ENCODE data around the gene HDAC9.

Gene HDAC9

DNA sequence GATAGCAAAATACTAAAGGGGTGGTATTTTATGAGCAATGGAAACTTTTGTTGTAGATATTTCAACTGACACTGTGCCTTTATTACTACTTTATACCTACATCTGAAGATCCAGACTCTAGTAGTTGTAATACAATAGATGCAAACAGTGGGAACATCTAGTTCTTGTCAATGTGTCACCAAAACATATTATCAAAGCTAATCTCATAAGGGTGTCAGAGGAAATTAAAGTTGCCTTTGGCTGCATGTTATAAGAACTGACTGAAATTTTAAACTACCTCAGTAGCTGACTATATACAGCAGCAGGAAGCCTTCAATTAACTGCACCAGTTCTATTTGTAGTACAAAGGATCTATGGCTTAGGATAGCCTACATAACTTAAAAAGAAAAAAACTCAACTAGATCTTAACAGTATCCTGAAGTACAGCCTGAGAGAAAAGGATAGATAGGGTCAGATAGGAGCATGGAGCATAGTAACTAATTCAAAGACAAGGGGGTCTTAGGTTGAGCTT is 30.9 kb downstream of the HDAC9 start:
- DNase-seq (ENCODE audit: low read depth) = no peak

DNA sequence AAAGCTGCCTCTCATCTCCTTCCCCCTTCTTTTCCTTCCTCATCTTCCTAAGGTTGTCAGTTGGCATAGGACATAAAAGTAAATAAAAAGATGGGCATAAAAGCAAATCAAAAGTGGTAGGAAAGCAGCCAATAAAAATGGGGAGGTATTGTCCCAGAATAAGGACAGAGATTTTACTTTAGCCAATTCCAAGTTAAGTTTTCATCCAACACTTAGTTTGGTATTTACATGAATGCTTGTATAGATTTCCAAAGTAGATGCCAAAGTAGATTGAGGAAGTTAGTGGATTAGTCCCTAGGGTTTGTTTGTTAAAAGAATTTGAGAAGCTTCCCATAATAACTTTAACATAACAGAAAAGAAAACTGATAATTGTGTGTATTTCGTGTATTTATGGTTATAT is 33.7 kb downstream of the HDAC9 start:
- no peak for DNase-seq (ENCODE audit: low read depth)

GRCh38 chr7:18530224-18531179 is 35.0 kb downstream of the HDAC9 start:
- no peak for DNase-seq (ENCODE audit: low read depth)

GRCh38 chr7:18531539-18531938 is 36.0 kb downstream of the HDAC9 start:
- DNase-seq (ENCODE audit: low read depth) = no peak

DNA sequence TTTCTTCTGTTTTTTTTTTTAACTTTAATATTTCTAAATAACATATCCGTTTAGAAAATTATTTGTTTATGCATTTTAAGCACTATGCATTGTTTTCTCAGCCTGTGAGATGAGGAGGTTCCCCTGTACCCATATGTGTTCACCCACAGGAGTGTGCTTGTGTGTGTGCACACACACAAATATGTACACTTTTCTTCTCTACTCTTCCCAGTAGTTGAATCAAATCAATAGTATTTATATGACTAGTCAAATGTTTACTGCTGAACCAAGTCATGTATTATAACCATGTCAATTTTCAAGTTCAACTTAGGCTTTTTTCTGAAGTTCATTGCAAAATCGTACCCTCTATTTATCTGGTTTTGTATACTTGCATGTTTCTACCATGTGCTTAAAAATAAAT is 37.3 kb downstream of the HDAC9 start:
- DNase-seq (ENCODE audit: low read depth) = no peak

DNA sequence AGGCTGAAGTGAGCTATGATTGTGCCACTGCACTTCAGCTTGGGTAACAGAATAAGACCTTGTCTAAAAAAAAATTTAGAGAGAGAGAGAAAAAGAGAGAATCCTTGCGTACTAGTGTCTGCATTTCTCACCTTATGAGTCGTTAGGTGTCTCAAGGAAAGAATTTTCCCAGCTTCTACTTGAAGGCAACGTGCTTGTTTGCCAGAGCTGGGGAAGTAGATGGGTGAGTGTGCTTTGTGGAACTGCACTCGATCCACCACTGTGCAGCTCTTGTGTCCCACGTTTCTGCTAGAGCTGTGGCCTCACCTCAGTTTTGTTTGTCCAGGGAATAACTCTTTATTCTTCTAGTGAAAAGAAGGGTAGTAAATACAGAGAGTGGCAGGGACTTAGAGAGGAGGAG is 38.9 kb downstream of the HDAC9 start:
- no peak for DNase-seq (ENCODE audit: low read depth)

- no peak for DNase-seq (ENCODE audit: low read depth)
These were observed 40.4 kb downstream of the HDAC9 start for GRCh38 chr7:18535810-18536415.

DNA sequence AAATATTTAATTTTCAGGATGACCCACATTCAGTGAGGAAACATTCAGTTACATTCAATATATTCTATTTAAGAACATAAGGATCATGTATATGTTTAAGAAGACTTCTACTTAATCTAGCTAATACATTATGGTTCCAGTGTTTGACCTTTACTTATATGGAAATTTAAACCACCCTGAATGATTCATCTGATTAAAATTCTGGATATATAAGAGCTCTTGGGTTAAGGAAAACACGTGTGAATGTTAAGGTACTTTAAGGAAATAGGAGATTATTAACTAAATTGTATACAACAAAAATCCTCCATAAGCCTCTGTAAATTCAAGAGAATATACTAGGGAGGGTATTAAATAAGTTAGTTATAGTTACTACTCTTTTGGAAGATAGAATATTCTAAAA is 40.9 kb downstream of the HDAC9 start:
- DNase-seq (ENCODE audit: low read depth) = no peak

- DNase-seq (ENCODE audit: low read depth) = no peak
These were observed 43.2 kb downstream of the HDAC9 start for GRCh38 chr7:18538554-18539250.

- DNase-seq (ENCODE audit: low read depth) = no peak
These were observed 44.8 kb downstream of the HDAC9 start for GRCh38 chr7:18540396-18540795.

- no peak for DNase-seq (ENCODE audit: low read depth)
These were observed 45.8 kb downstream of the HDAC9 start for GRCh38 chr7:18541181-18541870.

- no peak for DNase-seq (ENCODE audit: low read depth)
These were observed 46.3 kb downstream of the HDAC9 start for GRCh38 chr7:18541871-18542212.

DNA sequence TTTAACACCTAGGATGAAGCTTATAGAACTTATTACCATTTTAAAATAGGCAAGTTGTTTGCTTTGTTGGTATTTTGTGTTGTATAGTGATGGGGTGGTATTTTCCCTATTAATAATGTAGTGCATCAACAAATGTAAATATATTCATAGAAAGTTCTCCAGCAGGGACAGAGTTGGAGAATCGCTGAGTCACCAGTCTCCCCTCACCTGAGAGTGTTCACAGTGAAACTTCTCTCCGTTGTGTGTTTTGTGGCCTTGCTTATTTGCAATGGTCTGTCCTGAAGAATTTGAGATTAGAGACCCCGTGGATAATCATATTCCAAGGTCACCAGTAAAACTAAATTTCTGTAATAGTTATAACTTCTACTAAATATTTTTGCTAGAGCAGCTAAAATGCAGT is 51.0 kb downstream of the HDAC9 start:
- DNase-seq (ENCODE audit: low read depth) = no peak

DNA sequence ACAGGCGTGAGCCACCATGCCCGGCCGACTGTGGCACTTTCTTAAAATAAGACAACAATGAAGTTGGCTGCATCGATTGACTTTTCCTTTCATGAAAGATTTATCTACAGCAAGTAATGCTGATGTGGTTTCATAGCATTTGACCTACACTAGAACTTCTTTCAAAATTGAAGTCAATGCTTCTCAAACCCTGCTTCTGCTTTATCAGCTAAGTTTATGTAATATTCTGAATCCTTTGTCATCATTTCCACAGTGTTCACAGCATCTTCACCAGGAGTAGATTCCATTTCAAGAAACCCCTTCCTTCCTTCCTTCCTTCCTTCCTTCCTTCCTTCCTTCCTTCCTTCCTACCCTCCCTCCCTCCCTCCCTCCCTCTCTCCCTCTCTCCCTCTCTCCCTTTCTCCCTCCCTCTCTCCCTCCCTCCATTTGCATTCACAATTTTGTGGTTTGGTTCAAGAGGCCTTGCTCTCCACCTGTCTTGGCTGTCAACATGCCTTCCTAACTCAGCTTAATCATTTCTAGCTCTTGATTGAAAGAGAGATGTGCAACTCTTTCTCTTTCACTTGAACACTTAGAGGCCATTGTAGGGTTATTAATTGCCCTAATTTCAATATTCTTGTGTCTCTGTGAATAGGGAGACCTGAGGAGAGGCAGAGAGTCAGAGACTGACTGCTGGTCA is 52.1 kb downstream of the HDAC9 start:
- DNase-seq (ENCODE audit: low read depth) = no peak

DNA sequence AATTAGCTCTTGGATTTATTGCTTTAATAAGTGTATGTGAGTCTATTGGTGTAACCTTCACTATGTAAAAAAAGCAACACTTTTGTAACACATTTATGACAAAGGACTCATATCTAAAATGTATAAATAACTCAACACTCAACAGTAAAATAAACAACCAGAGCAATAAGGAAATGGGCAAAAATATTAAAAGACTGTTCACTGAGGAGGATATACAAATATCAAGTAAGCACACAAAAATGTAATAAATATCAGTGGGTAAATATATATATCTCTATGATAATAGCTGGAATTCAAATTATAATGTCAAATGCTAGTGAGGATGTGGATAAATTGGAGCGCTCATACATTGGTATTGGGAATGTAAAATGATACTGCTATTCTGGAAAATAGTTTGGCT is 53.0 kb downstream of the HDAC9 start:
- DNase-seq (ENCODE audit: low read depth) = no peak

DNA sequence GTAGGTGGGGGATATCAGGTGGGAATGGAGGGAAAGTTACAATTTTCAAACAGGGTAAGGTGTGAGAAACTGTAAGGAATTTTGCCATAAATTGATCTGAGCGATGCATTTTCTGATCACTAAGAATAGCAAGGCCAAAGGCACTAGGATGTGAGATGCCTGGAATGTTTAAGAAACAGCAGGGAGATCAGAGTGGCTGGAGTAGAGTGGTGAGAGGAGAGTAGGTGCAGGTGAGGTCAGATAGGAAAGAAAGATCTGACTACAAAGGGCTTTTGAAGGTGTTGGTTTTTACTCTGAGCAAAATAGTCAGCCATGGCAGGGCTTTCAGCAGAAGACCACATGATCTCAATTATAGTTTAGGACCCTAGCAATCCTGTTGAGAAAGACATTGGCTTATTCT is 55.0 kb downstream of the HDAC9 start:
- no peak for DNase-seq (ENCODE audit: low read depth)

GRCh38 chr7:18552316-18552916 is 56.9 kb downstream of the HDAC9 start:
- DNase-seq (ENCODE audit: low read depth) = no peak

- DNase-seq (ENCODE audit: low read depth) = no peak
These were observed 57.5 kb downstream of the HDAC9 start for GRCh38 chr7:18552943-18553604.

DNA sequence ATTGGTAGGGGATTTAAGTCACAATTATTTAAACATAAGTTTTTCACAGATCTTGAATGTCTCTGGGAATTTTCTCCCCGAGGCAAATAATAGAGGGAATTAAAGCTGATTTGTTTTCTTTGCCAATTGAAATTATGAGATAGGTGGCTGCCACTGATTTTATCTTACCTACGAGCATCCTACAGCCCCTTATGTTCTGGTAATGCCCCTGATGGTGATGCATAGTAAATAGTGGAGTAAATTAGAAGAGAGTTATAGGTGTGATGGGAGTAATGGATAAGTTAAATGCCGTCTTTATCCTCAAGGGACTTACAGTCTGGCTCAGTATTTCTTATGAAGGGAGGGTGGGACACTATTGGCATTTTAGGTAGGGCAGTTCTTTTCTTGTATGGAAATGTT is 58.1 kb downstream of the HDAC9 start:
- DNase-seq (ENCODE audit: low read depth) = no peak

GRCh38 chr7:18555120-18555519 is 59.6 kb downstream of the HDAC9 start:
- no peak for DNase-seq (ENCODE audit: low read depth)

DNA sequence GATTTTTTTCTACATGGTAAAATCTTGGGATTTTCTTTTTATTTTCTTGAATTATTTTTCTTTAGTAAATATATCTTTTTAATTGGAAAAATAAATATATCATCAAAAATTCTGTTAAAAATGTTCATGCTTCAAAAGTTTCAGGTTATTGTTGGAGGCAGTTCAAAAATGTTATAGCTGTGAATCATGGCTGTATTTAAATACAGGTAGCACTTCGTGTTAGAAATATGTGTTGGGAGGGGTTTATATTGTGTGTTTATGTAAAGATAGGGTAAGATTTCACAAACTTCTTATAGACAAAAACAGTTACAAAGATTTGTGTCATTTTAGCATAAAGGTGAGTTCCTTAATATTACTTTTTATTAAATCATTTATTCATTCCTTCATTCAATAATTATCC is 60.4 kb downstream of the HDAC9 start:
- no peak for DNase-seq (ENCODE audit: low read depth)

Measured in stimulated activated CD8-positive, alpha-beta memory T cell treated with anti-CD3 and anti-CD28 coated beads, Interleukin-12 subunit alpha, Interleukin-12 subunit beta, amount 100 ng/mL, for 1 hour (primary cell).